Keratinocyte (primary cell): ENCODE results near the gene PAX4. TPM values are rescaled to one million over a fixed set of nuclear protein-coding genes. Genes with fewer than 3 reads are reported as not detected.

Source experiments
- DNase-seq: peaks from one replicate; pipeline ENCODE4 v3.0.0-alpha.2; 2011; ENCODE audit warnings: low read depth, missing footprints, low spot score
- FAIRE-seq: peaks from 2 replicates; lab custom pipeline; 2011; peaks lifted over from hg19 to GRCh38; lab: Jason Lieb, UNC
- H2AFZ ChIP-seq: 2 replicates; pipeline ENCODE4 v1.6.0; 2012; ENCODE audit warnings: low read length, control low read depth, inconsistent platforms; ENCODE audit not compliant: control insufficient read depth
- H3K27ac ChIP-seq: 2 replicates; pipeline ENCODE4 v1.5.1; 2011; ENCODE audit warnings: low read length; ENCODE audit not compliant: control insufficient read depth, insufficient read depth
- H3K27me3 ChIP-seq: 3 replicates; pipeline ENCODE4 v1.6.0; 2011; ENCODE audit warnings: low read length; ENCODE audit not compliant: control insufficient read depth, insufficient read depth; ENCODE audit errors: extremely low read depth
- H3K36me3 ChIP-seq, 2 experiments: 2 replicates in 1 of 2; 3 replicates in 1 of 2; pipeline ENCODE4 v1.5.1; 2011; ENCODE audit warnings: low read length in 2 of 2, mild to moderate bottlenecking in 1 of 2; ENCODE audit not compliant: control insufficient read depth in 2 of 2, insufficient read depth in 2 of 2; ENCODE audit errors: extremely low read depth in 1 of 2
- H3K4me1 ChIP-seq: 3 replicates; pipeline ENCODE4 v1.5.1; 2011; ENCODE audit warnings: low read length; ENCODE audit not compliant: control insufficient read depth, insufficient read depth; ENCODE audit errors: extremely low read depth
- H3K4me2 ChIP-seq: 3 replicates; pipeline ENCODE4 v1.6.0; 2011; ENCODE audit warnings: low read depth, low read length; ENCODE audit not compliant: control insufficient read depth, insufficient read depth; ENCODE audit errors: extremely low read depth
- H3K4me3 ChIP-seq, 3 experiments: fragments of 200-600 bp in 1 of 3; sonication (generic) in 1 of 3; 2 replicates in 2 of 3; 3 replicates in 1 of 3; pipeline ENCODE4 v1.5.1; 2011 to 2016; ENCODE audit warnings: low read length in 3 of 3, mild to moderate bottlenecking in 3 of 3, control low read depth in 2 of 3, inconsistent platforms in 1 of 3, low read depth in 1 of 3, mixed read lengths in 1 of 3, mixed run types in 1 of 3, moderate library complexity in 1 of 3; ENCODE audit not compliant: control insufficient read depth in 2 of 3, insufficient read depth in 2 of 3; ENCODE audit errors: extremely low read depth in 1 of 3
- H3K79me2 ChIP-seq: 2 replicates; pipeline ENCODE4 v1.6.0; 2012; ENCODE audit warnings: low read length; ENCODE audit not compliant: control insufficient read depth, insufficient read depth
- H3K9ac ChIP-seq: 3 replicates; pipeline ENCODE4 v1.6.0; 2011; ENCODE audit warnings: low read length; ENCODE audit not compliant: control insufficient read depth, insufficient read depth; ENCODE audit errors: extremely low read depth
- H3K9me1 ChIP-seq: 3 replicates; pipeline ENCODE4 v1.6.0; 2011; ENCODE audit warnings: low read length; ENCODE audit not compliant: control insufficient read depth, insufficient read depth; ENCODE audit errors: extremely low read depth
- H3K9me3 ChIP-seq: 2 replicates; pipeline ENCODE4 v1.5.1; 2012; ENCODE audit warnings: low read depth, low read length; ENCODE audit not compliant: control insufficient read depth
- H4K20me1 ChIP-seq: 3 replicates; pipeline ENCODE4 v1.6.0; 2011; ENCODE audit warnings: low read length; ENCODE audit not compliant: control insufficient read depth, insufficient read depth; ENCODE audit errors: extremely low read depth
- EZH2 ChIP-seq: IDR thresholded peaks from one replicate; pipeline ENCODE4 v1.6.1; 2012; ENCODE audit warnings: inconsistent platforms, mild to moderate bottlenecking, low read length, moderate library complexity
- dilution Hi-C: fragments of 300-500 bp; cut with MboI; formaldehyde crosslinking; loops from one replicate; pipeline ENCODE4 v1.7.0; 2020; ENCODE audit warnings: low sequenced_read_pairs; ENCODE audit not compliant: extremely low pct_ligation_motif_present
- polyA plus RNA-seq, 5 experiments: library from polyadenylated mRNA; depleted of rRNA in 3 of 5; stranded (reverse) in 3 of 5; stranded (forward) in 1 of 5; unstranded in 1 of 5; fragments of >200 nt; gene quantifications; 1 replicate in 1 of 5; 2 replicates in 3 of 5; 3 replicates in 1 of 5; pipeline versions ENCODE4 v1.2.1 to v1.2.3, GENCODE V29; 2011 to 2012; ENCODE audit warnings: missing spikeins in 2 of 5, low read depth in 1 of 5, low replicate concordance in 1 of 5
- TF ChIP-seq, protein P1 (sequence below), 3 experiments: IDR thresholded peaks in 1 of 3; conservative IDR thresholded peaks in 1 of 3; optimal IDR thresholded peaks in 1 of 3; 2 replicates in 2 of 3; 3 replicates in 1 of 3; pipeline versions ENCODE3 to v1.5.1; 2011; ENCODE audit warnings: low read length in 3 of 3, mild to moderate bottlenecking in 3 of 3, moderate library complexity in 2 of 3, control low read depth in 1 of 3, inconsistent platforms in 1 of 3; ENCODE audit not compliant: insufficient read depth in 2 of 3; ENCODE audit errors: extremely low read depth in 1 of 3

The PAX4 gene
- polyA plus RNA-seq, 1 donor (not counting 4 experiments of a cell fraction or from before 2014, with no cell fraction given), result not detected

DNA sequence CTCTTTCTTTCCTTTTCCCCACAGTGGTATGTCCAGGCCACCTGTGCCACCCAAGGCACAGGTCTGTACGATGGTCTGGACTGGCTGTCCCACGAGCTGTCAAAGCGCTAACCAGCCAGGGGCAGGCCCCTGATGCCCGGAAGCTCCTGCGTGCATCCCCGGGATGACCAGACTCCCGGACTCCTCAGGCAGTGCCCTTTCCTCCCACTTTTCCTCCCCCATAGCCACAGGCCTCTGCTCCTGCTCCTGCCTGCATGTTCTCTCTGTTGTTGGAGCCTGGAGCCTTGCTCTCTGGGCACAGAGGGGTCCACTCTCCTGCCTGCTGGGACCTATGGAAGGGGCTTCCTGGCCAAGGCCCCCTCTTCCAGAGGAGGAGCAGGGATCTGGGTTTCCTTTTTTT, 26.8 kb downstream of the PAX4 start:
- no peaks in the 10 kb centered on the region for H3K27me3 ChIP-seq
- H3K4me2 ChIP-seq, result no peak overlapping the region
- H4K20me1 ChIP-seq, result no peaks in the 10 kb centered on the region
- no peak overlapping the region for H2AFZ ChIP-seq
- peaks cover 16% of the 10 kb centered on the region for H3K79me2 ChIP-seq
- H3K4me1 ChIP-seq, result peaks cover 15% of the 10 kb centered on the region
- TF ChIP-seq, protein P1, sequence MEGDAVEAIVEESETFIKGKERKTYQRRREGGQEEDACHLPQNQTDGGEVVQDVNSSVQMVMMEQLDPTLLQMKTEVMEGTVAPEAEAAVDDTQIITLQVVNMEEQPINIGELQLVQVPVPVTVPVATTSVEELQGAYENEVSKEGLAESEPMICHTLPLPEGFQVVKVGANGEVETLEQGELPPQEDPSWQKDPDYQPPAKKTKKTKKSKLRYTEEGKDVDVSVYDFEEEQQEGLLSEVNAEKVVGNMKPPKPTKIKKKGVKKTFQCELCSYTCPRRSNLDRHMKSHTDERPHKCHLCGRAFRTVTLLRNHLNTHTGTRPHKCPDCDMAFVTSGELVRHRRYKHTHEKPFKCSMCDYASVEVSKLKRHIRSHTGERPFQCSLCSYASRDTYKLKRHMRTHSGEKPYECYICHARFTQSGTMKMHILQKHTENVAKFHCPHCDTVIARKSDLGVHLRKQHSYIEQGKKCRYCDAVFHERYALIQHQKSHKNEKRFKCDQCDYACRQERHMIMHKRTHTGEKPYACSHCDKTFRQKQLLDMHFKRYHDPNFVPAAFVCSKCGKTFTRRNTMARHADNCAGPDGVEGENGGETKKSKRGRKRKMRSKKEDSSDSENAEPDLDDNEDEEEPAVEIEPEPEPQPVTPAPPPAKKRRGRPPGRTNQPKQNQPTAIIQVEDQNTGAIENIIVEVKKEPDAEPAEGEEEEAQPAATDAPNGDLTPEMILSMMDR (optimal IDR thresholded peaks at IDR 0.05 in 1 of 3, IDR thresholded peaks at IDR 0.05 in 1 of 3, conservative IDR thresholded peaks at IDR 0.05 in 1 of 3; ENCODE audit: extremely low read depth in 1 of 3, insufficient read depth in 2 of 3, low read length in 3 of 3), result no peak
- TF ChIP-seq EZH2, result no peak
- H3K4me3 ChIP-seq, result no peak overlapping the region
- H3K9ac ChIP-seq, result no peak overlapping the region
- dilution Hi-C loops, result no loop called here
- DNase-seq (no peak), FAIRE-seq (no peak)
- peaks cover 9% of the 10 kb centered on the region in 2 experiments for H3K36me3 ChIP-seq
- no peaks in the 10 kb centered on the region for H3K9me3 ChIP-seq
- no peaks in the 10 kb centered on the region for H3K9me1 ChIP-seq
- H3K27ac ChIP-seq, result no peak overlapping the region

DNA sequence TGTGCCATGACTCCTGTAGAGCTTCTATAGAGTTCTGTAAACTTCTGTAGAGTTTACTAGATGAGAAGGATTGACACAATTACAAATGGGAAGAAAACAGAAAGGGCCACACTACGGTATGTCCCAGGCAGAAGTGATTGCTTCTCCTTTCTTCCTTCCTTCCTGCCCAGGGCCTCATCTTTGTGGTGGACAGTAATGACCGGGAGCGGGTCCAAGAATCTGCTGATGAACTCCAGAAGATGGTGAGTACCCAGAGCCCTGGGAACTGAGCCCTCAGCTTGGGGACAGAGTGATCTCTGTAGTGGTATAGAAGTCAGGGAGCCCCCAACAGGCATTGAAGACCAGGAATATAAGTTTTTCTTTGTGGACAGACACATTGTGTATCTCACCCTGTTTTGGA, 28.0 kb downstream of the PAX4 start:
- H3K4me2 ChIP-seq, result peak overlapping the region; percentile 86
- H3K9ac ChIP-seq, result peak overlapping the region; percentile 90
- no peaks in the 10 kb centered on the region for H4K20me1 ChIP-seq
- FAIRE-seq, result no peak
- dilution Hi-C loops, result no loop called here
- H3K27ac ChIP-seq, result no peak overlapping the region
- TF ChIP-seq EZH2, result no peak
- TF ChIP-seq, protein P1 (optimal IDR thresholded peaks at IDR 0.05 in 1 of 3, IDR thresholded peaks at IDR 0.05 in 1 of 3, conservative IDR thresholded peaks at IDR 0.05 in 1 of 3; ENCODE audit: extremely low read depth in 1 of 3, insufficient read depth in 2 of 3, low read length in 3 of 3), result no peak
- no peak for DNase-seq
- peaks cover 9% of the 10 kb centered on the region in 2 experiments for H3K36me3 ChIP-seq
- no peaks in the 10 kb centered on the region for H3K9me1 ChIP-seq
- H3K4me3 ChIP-seq, result no peak overlapping the region
- no peaks in the 10 kb centered on the region for H3K9me3 ChIP-seq
- peaks cover 22% of the 10 kb centered on the region for H3K4me1 ChIP-seq
- no peaks in the 10 kb centered on the region for H3K27me3 ChIP-seq
- H2AFZ ChIP-seq, result no peak overlapping the region
- H3K79me2 ChIP-seq, result peaks cover 19% of the 10 kb centered on the region
